HG03196 (cell line): ENCODE data around the gene CBY1.

Source experiments
- ATAC-seq: cut with Tn5 transposase; IDR thresholded peaks from one replicate; pipeline ENCODE4 v1.9.1; 2021; ENCODE audit not compliant: unreplicated experiment

The CBY1 gene

GRCh38 chr22:38649841-38650522, 6.5 kb upstream of the CBY1 start:
- ATAC-seq = no peak

- no peak for ATAC-seq
These were observed 3.6 kb upstream of the CBY1 start for GRCh38 chr22:38652859-38653258.

- no peak for ATAC-seq
These were observed 2.7 kb upstream of the CBY1 start for GRCh38 chr22:38653741-38654140.

DNA sequence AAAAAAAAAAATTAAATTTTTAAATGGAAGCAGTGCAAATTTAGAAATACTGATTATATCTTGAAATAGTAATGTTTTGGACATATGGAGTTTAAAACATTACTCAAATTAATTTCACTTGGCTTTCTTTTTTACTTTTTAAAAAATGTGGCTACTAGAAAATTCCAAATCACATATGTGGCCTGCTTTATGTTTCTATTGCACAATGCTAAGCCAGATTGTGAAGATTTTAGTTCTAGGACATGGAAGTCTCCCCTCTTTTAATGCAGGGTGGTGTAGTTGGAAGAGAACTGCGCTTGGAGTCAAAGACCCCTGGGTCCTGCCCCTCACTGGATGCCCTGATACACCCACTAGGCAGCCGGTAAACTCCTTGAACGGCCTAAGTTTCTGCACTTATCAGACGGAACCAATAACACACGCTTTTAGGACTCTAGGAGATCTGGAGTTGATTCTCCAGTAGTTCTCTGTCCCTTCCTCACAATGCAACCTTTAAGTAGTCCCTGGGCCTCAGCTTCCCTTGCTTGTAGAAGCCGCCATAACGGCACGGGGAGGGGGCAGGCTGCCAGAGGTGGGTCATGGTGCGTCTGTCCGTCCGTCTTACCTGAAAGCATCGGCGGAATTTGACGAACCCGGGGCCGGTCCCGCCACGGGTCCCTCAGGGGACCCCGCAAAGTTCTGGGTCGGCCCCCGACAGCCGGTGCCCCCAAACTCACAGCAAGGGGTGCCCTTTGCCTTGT, 751 bp upstream of the CBY1 start:
- no peak for ATAC-seq

DNA sequence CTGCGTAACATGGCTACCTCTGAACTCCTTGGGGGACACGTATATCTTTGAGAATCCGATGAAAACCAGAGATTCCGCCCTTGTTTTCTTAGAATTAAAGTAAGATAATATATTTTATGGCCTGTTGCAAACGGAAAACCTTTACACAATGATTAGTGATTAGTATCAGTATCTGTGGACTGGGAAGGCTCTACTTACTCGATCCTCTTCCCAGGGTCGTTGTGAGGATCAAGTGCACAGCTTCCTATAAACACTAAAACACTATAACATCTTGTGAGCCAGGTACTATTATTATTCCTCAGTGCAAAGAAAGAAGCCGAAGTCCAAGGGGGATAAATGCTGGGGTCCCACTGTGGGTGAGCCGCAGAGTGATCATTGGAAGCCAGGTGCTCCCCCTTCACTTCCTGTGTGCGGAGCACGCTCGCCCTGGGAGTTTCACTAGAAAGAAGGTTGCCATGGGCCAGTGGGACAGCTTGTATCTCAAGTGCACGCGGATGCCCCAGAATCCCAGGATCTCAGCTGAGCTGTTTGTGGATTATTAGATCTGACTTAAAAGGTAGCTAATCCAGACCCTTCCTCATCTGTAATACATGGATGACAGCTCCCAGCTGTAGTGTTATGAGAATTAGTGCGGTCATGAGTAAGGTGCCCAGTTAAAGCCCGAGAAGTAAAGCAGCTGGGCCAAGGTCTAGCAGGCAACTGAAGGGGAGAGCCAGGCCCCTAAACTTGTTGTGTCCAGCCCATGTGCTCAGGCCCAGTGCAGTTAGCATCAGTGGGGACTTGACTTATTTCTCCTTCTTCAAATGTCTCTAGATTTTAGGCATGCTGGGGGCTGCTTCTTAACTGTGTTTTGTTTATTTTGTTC, 839 bp downstream of the CBY1 start:
- peak; percentile 39 for ATAC-seq

DNA sequence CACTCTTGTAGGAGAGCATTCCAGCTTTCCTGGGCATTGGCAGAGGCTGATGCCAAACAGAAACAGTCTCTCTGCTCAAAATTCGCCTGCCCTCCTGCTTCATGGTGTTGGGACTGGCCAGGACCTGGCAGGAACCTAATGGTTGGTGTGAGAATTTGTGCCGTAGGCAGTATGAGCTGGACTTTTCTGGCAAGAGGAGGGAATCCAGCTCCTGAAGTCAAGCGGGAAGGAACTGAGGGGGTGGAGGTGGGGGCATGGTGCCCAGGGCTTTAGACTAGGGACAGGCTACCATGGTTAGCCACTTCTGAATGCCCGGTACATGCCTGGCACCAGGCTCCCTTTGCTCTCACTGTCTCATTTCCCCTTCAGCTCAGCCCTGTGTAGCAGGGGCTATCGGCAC, 18.4 kb downstream of the CBY1 start:
- ATAC-seq = no peak

GRCh38 chr22:38675833-38676232, 19.4 kb downstream of the CBY1 start:
- no peak for ATAC-seq

- ATAC-seq = peak; percentile 90
These were observed 25.3 kb downstream of the CBY1 start, which contains the start of gene TOMM22 for GRCh38 chr22:38681582-38682335. TOMM22 (plus strand) TSS chr22:38681957; CDS start chr22:38681979, 22 bp downstream.

GRCh38 chr22:38684895-38685294, 28.5 kb downstream of the CBY1 start:
- no peak for ATAC-seq

GRCh38 chr22:38685761-38686160, 29.3 kb downstream of the CBY1 start:
- ATAC-seq = no peak

DNA sequence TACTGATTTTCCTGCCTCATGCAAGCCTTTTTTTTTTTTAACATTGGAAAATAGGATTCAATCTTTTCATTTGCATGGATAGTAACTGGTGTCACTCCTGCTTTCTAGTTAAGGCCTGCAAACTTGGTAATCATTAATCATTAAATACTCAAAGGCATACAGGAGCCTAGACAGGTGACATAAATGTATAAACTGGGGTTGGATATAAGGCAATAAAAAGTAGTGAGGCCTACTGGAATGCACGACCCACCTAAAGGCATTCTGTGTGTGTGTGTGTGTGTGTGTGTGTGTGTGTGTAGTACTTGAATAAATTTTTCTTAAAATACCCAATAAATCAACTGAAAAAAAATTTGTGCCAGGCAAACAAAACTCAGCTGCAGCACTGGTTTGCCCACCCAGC, 33.2 kb downstream of the CBY1 start:
- no peak for ATAC-seq

DNA sequence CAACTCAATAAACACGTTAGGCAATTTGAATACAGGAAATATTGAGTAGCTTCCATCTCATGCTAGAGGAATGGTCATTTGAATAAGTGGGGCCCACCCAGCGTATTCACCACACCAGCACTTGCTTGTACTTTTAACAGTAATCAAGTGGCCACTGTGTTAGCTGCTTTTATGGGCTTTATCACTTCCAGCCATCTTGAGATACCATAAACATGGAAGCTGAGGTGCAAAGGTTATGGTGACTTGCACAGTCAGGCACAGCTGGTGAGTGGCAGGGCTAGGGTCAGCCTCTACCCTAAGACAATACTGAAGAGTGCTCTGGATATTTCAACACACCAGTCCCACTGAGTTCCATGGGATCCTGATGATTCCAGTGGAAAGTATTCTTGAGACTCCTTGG, 37.6 kb downstream of the CBY1 start:
- no peak for ATAC-seq

GRCh38 chr22:38694940-38695339, 38.5 kb downstream of the CBY1 start:
- ATAC-seq = no peak

- ATAC-seq = no peak
These were observed 40.4 kb downstream of the CBY1 start for GRCh38 chr22:38696606-38697424.

GRCh38 chr22:38697425-38698089, 41.1 kb downstream of the CBY1 start:
- ATAC-seq = no peak

- ATAC-seq = no peak
These were observed 42.1 kb downstream of the CBY1 start for GRCh38 chr22:38698407-38699094.

DNA sequence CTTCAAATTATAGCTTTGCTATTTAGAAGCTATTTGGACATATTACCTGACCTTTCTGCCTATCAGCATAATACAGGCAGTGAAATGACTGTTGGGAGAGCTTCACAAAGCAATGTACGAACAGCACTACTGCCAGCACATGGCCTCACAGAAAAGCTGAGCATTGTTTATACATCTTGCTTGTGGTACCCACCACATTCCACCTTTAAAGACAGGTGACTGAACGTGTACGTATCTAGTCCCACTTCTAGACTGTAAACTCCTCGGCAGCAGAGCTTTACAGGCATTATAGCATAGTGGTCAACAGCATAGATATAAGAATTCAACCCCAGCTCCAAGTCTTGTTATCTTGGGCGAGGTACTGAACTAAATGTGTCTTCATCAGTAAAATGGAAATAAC, 42.7 kb downstream of the CBY1 start:
- ATAC-seq = no peak

DNA sequence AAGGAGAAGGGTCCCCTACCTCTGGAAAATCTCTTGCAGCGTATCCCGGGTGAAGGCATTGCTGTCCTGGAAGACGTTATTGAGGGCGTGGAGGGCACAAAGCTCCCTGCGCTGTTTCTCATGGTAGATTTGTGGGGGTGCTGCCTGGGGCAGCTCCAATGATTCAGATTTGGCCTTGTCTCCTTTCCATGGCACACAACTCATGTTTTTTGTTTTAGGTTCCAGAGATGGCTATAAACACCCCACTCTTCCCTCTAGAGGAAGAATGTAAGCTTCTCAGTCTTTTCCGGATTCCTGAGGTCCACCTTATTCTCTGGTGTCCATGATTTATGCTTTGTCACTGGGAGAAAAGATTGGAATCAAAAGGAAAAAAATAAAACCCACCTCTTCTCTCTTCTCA, 43.3 kb downstream of the CBY1 start:
- no peak for ATAC-seq

GRCh38 chr22:38700270-38700788, 43.9 kb downstream of the CBY1 start:
- peak; percentile 26 for ATAC-seq
